CD4-positive, alpha-beta T cell treated with Interleukin-15 for 4 hours (primary cell): Measurements from ENCODE around the gene PIWIL1.

ENCODE experiments used
- DNase-seq: peaks from one replicate; pipeline ENCODE4 v3.0.0-alpha.2; 2020; ENCODE audit warnings: low spot score

PIWIL1 gene

DNA sequence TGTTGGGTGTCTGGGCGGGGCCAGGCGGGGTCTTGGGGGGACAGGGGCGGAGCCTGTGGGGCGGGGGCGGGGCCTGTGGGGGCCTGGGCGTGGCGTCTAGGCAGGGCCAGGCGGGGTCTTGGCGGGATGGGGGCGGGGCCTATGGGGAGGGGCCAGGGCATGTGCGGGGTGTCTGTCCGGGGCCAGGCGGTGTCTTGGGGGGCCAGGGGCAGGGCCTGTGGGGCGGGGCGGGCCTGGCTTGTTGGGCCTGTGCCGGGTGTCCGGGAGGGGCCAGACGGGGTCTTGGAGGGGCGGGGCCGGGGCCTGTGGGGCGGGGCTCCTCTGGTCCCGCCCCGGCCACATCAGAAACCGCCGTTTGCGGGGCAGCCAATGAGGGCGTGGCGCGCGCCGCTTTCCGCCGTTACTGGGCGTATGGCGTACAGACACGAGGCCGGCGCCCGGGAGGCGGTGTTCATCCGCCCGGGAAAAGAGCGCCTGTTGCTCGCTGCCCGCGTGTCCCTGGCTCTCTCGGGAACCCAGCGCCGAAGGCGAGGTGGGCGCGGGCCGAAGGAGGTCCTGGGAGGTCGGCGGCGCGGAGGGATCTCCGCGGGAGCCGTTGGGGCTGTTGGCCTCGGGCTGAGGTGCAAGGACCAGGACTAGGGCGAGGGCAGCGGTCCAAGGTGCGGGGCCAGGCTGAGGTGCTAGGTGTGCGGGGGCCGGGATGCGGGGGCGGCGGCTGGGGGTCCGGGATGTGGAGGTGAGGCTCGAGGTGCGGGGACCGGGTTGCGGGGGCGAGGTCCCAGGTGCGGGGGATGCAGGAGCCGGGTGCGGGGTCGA, at the start of gene PIWIL1:
TSS of gene PIWIL1 (plus strand) at position 400 of the 816 bp plus-strand sequence. CDS start 4,705 bp downstream, outside the sequence.
- DNase-seq: no peak

GRCh38 chr12:130288206-130288605, 49.5 kb upstream of the PIWIL1 start:
- DNase-seq: no peak

DNA sequence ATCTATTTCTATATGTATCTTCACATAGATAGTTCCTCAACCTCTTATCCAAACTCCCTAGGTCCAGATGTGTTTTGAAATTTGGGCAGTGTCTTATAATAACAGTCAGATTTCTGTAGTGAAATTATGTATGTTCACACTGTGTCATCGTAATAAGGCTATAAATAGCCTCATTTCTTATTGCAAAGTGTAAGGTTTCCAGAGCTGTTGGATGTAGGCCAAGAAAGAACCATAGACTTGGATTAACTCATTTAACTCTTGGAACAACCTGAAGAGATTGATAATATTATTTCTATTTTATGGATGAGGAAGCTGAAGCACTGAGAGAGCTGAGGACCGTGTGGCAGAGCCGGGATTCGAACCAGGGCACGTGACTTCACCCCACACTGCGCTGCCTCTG, 49.0 kb upstream of the PIWIL1 start:
- no peak for DNase-seq

DNA sequence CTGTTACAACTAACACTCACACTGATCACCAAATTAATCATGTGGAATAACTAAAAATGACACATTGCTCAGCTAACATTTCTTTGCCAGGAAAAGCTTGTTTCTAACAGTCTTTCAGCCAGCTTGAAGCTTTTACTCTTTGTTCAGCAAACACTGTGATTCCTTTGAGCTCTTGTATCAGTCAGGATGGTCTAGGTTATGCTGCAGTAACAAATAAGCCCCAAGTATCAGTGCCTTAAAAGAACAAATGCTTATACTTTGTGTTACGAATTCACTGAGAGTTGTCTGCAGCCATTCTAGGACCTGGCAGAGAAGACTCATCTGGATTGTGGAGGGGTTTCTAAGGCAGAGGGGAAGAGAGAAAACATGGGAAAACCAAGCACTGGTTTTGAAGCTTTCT, 47.6 kb upstream of the PIWIL1 start:
- no peak for DNase-seq

- no peak for DNase-seq
Observed at GRCh38 chr12:130298322-130299021, 39.2 kb upstream of the PIWIL1 start.

GRCh38 chr12:130299574-130299973, 38.1 kb upstream of the PIWIL1 start:
- DNase-seq: no peak

GRCh38 chr12:130300090-130300489, 37.6 kb upstream of the PIWIL1 start:
- DNase-seq: no peak

DNA sequence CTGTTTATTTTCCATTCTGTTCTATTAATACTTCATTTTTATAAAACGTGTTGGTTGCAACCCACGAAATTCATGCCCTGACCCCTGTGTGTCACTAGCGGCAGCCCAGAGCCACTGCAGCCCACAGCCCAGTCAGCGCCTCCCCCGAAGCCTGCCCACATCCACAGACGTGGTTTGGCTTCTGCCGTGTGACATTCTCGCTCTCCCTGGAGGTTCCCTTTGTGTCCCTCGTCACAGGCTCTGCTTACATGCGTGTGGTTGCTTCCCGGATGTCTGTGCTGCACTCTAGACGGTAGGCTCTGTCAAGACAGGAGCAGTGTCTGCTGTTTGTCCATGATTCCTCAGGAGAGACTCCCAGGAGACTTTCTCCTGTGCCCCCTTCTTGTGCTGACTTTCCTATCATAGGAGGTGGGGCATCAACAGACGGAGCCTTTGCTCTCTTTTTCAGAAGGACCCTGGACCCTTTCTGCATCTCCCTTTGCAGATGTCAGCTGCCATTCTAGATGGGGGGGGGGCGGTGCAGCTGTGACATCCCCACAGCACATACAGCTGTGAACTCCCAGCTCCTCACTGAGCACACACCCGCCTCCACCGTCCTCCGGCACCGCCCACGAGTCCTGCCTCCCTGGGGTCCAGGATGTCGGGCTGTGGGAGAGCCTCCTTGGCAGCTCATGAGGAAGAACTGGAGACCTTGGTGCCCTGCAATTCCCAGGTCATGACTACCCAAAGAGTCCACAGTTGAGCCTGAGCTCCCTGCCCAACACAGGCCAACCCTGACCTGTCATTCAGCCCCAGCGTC, 36.8 kb upstream of the PIWIL1 start:
- no peak for DNase-seq

GRCh38 chr12:130301559-130301958, 36.1 kb upstream of the PIWIL1 start:
- no peak for DNase-seq

DNA sequence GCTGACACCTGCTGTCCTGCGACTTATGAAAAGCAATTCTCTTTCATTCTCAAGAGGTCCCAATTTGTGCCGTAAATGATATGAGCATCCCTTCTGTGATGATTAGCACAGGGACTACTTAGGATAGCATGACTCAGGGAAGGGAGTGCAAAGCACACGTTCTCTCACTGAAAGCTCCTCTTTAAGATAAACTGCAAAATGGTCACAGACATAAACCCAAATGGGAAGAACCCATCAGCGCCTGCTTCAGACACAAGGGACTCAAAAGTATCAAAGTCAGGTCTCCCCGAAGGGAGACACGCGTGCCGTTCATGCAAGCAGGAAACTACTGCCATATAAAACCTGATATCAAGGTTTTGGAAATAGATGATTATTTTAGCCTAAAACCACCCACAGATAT, 33.9 kb upstream of the PIWIL1 start:
- DNase-seq: no peak

GRCh38 chr12:130307859-130308258, 29.8 kb upstream of the PIWIL1 start:
- DNase-seq: no peak

- no peak for DNase-seq
Observed at GRCh38 chr12:130308393-130308792, 29.3 kb upstream of the PIWIL1 start.

GRCh38 chr12:130316251-130316650, 21.4 kb upstream of the PIWIL1 start:
- DNase-seq: no peak

DNA sequence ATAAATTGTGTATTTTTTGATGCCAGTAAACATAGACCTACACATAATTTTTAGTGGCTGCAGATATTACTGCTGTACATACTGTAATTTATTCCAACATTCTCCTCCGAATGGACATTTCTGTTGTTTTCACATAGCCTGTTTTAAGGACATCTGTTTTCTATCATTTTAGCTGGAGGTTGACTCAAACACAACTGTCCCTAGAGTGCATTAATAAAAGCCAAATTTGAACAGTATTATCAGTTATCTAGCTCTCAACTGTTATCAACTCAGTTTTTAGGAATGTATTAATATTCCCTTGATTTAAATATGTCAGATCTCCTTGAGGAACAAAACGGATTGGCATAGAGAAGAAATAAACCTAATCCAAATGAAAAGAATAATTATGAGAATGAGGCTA, 17.2 kb upstream of the PIWIL1 start:
- no peak for DNase-seq

- DNase-seq: no peak
Observed at GRCh38 chr12:130322263-130322662, 15.4 kb upstream of the PIWIL1 start.

- no peak for DNase-seq
Observed at GRCh38 chr12:130330685-130331084, 7.0 kb upstream of the PIWIL1 start.

DNA sequence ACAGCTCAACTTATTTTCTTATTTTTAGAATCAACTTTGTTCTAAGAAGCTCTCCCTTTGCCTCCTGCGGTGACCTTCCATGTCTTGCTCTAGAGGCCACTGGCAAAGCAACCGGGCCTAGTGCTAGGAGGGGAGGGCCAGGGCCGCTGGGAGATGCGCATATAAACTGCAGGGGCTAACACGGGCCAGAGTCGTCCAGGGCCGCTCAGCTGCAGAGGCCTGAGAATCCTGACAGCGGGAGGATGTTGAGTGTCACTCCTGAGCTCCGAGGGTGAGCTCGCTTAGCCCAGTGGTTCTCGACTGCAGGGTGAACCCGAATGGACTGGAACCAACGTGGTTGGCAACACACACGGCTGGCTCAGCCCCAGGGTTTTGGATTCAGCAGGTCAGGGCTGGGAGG, 6.5 kb upstream of the PIWIL1 start:
- no peak for DNase-seq

DNA sequence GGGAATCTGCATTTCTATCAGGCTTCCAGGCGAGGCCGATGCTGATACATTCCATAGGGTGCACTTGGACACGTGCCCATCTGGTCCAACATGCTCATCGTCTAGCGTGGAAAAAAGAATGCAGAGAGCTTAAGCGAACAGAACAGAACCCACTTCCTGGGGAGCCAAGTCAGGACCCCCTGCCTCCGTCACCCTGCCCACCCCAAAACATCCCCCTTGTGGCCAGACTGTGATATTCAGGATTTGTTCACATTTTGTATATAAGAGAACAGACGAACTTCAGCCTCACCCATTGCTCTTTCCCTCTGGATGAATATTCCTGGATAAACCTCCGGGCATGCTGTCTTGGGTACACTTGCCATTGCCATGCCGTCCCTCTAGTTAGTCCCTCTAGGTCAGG, 4.3 kb upstream of the PIWIL1 start:
- DNase-seq: no peak

DNA sequence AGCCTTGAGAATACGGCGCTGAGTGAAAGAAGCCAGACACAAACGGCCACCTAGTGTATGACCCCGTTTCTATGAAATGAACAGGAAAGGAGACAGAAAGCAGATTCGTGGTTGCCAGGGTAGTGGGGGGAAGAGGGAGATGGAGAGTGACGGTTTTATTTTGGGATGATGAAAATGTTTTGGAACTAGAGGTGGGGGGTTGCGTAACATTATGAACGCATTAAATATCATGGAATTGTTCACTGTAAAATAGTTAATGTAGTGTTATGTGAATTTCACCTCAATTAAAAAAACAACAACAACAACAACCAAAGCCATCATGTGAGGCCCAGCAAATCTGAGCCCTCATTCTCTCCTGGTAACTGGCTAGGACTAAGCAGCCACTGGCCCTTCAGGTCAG, 3.3 kb upstream of the PIWIL1 start:
- no peak for DNase-seq

DNA sequence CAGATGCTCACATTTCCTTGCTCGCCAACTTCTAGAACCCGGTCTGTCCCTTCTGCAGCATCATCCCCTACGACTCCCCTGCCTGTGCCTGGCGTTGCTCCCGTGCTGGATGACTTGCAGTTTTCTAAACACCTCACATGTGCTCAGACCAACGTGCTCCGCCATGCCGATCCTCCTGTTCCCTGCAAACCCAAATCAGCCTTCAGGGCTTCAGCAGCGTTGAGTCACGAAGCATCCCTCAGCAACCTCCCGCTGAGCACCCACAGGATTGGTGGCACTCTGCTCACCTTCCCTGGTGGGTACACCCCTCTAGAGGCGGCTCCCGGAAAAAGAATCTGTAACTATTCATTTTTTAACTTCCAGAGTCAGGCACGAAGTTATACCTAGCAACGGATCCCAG, 2.8 kb upstream of the PIWIL1 start:
- no peak for DNase-seq

GRCh38 chr12:130335517-130336392, 1.9 kb upstream of the PIWIL1 start:
- DNase-seq: peak; percentile 14
